Panc1 (cell line): ENCODE data around the gene LRIG3. TPM values are rescaled to one million over a fixed set of nuclear protein-coding genes. Genes with fewer than 3 reads are reported as not detected.

Experiments
- ATAC-seq: fragments of 200-7000 bp; cut with Tn5 transposase; 2 replicates; pipeline ENCODE4 v1.9.1; 2020; ENCODE audit warnings: mild to moderate bottlenecking, moderate library complexity
- BruUV-seq: library from RNA; stranded (reverse); fragments of 400-500 nt; replicated peaks from 2 replicates; lab custom pipeline; 2021; lab: Mats Ljungman, UMichigan
- CTCF ChIA-PET: fragments of 300-600 bp; sonication (Branson Sonifier 250); formaldehyde crosslinking; loops from one replicate; lab custom pipeline; 2022; ENCODE audit warnings: antibody characterized with exemption; lab: Charles Lee
- POLR2A ChIA-PET: fragments of 300-600 bp; sonication (Branson Sonifier 250); formaldehyde crosslinking; loops from one replicate; lab custom pipeline; 2022; ENCODE audit warnings: antibody characterized with exemption; lab: Charles Lee
- DNase-seq: peaks from one replicate; pipeline ENCODE4 v3.0.0-alpha.2; 2010; ENCODE audit warnings: low read depth, low spot score
- H3K27ac ChIP-seq: 2 replicates; pipeline ENCODE4 v1.5.1; 2011; ENCODE audit warnings: mild to moderate bottlenecking, low read length, inconsistent platforms
- H3K27me3 ChIP-seq: fragments of 200-500 bp; sonication (Bioruptor generic); 2 replicates; pipeline ENCODE4 v1.6.0; 2014; ENCODE audit warnings: low read length, inconsistent platforms; ENCODE audit not compliant: control insufficient read depth, insufficient read depth
- H3K36me3 ChIP-seq: fragments of 200-500 bp; sonication (Bioruptor generic); 2 replicates; pipeline ENCODE4 v1.5.1; 2014; ENCODE audit warnings: inconsistent platforms, mild to moderate bottlenecking, low read length, moderate library complexity; ENCODE audit not compliant: control insufficient read depth, insufficient read depth
- H3K4me1 ChIP-seq: 2 replicates; pipeline ENCODE4 v1.5.1; 2011; ENCODE audit warnings: inconsistent platforms, mild to moderate bottlenecking, low read length, moderate library complexity; ENCODE audit not compliant: control insufficient read depth, insufficient read depth
- H3K4me3 ChIP-seq, 2 experiments: 2 replicates each; pipeline ENCODE4 v1.5.1; 2011 to 2012; ENCODE audit warnings: low read depth in 2 of 2, low read length in 2 of 2, mild to moderate bottlenecking in 2 of 2, inconsistent platforms in 1 of 2, moderate library complexity in 1 of 2
- H3K9me3 ChIP-seq: fragments of 200-500 bp; sonication (Bioruptor generic); 2 replicates; pipeline ENCODE4 v1.5.1; 2014; ENCODE audit warnings: low read depth, mild to moderate bottlenecking, inconsistent platforms, low read length, moderate library complexity; ENCODE audit not compliant: control insufficient read depth, insufficient read depth
- CTCF ChIP-seq: fragments of 450-650 bp; IDR thresholded peaks from 2 replicates; pipeline ENCODE4 v1.5.1; 2017; ENCODE audit warnings: mild to moderate bottlenecking
- POLR2AphosphoS5 ChIP-seq: IDR thresholded peaks from 2 replicates; pipeline ENCODE4 v1.6.1; 2012; ENCODE audit warnings: mild to moderate bottlenecking, low read depth, low read length, moderate library complexity
- SIN3A ChIP-seq: IDR thresholded peaks from 2 replicates; pipeline ENCODE4 v1.6.1; 2012; ENCODE audit warnings: low read depth, mild to moderate bottlenecking, low read length, moderate library complexity, borderline replicate concordance; ENCODE audit not compliant: insufficient read depth
- TCF7L2 ChIP-seq: IDR thresholded peaks from 2 replicates; pipeline ENCODE4 v1.6.1; 2011; ENCODE audit warnings: mild to moderate bottlenecking, low read depth, low read length, inconsistent platforms
- in situ Hi-C: cut with HindIII; loops from 2 replicates; pipeline ENCODE4 v1.10.0; 2016; ENCODE audit warnings: low sequenced_read_pairs, low pct_unique_long_range_greater_than_20kb
- intact Hi-C: fragments of 100-400 bp; cut with micrococcal nuclease; formaldehyde crosslinking; loops from one replicate; pipeline ENCODE4 v1.10.0; 2022; ENCODE audit not compliant: unreplicated experiment
- total RNA-seq: library from RNA; stranded (reverse); gene quantifications from one replicate; pipeline ENCODE4 v1.2.1, GENCODE V29; 2021; ENCODE audit not compliant: unreplicated experiment
- TF ChIP-seq, protein P1 (sequence below), 2 experiments: IDR thresholded peaks; 2 replicates each; pipeline ENCODE4 v1.6.1; 2011 to 2012; ENCODE audit warnings: low read depth in 2 of 2, control low read depth in 1 of 2, low read length in 1 of 2, mild to moderate bottlenecking in 1 of 2, moderate library complexity in 1 of 2; ENCODE audit not compliant: insufficient read depth in 1 of 2

Gene LRIG3
- total RNA-seq, 1 experiment from 2014 or later, result 12.1 TPM

GRCh38 chr12:58965568-58965967, 45.3 kb upstream of the LRIG3 start:
- DNase-seq, result no peak
- Histone ChIP-seq H3K4me3 (no peak overlapping the region), H3K27ac (no peak overlapping the region), H3K4me1 (no peaks in the 10 kb centered on the region), H3K36me3 (no peaks in the 10 kb centered on the region), H3K9me3 (no peaks in the 10 kb centered on the region), H3K27me3 (no peaks in the 10 kb centered on the region)
- ChIA-PET POLR2A (no interaction called here), CTCF (no interaction called here)
- no TSS peak for BruUV-seq
- intact Hi-C loops, result no loop called here
- in situ Hi-C loops, result no loop called here
- TF ChIP-seq SIN3A, result no peak
- no peak for ATAC-seq

DNA sequence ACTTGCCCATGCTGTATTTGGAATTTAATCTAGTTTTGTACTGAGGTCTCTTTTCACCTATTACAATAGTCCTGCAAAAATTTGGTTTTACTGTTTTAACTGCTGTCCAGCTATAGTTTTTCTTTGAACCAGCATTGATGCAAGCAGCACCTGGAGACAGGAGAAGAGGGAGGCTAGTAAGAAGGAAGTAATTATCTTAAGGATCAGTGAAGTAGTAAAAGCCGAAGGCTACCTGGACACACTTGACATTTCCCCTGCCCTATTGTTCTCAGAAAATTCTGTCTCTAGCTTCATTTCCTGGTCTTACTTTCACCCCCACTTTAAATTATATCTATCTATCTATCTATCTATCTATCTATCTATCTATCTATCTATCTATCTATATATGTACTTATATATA, 43.5 kb upstream of the LRIG3 start:
- intact Hi-C loops, result no loop called here
- CTCF ChIA-PET, result no interaction called here
- DNase-seq, result no peak
- H3K4me3 ChIP-seq, result no peak overlapping the region
- H3K9me3 ChIP-seq, result no peaks in the 10 kb centered on the region
- no peaks in the 10 kb centered on the region for H3K27me3 ChIP-seq
- TF ChIP-seq CTCF (no peak), SIN3A (no peak), TCF7L2 (no peak), POLR2AphosphoS5 (no peak)
- TF ChIP-seq, protein P1, sequence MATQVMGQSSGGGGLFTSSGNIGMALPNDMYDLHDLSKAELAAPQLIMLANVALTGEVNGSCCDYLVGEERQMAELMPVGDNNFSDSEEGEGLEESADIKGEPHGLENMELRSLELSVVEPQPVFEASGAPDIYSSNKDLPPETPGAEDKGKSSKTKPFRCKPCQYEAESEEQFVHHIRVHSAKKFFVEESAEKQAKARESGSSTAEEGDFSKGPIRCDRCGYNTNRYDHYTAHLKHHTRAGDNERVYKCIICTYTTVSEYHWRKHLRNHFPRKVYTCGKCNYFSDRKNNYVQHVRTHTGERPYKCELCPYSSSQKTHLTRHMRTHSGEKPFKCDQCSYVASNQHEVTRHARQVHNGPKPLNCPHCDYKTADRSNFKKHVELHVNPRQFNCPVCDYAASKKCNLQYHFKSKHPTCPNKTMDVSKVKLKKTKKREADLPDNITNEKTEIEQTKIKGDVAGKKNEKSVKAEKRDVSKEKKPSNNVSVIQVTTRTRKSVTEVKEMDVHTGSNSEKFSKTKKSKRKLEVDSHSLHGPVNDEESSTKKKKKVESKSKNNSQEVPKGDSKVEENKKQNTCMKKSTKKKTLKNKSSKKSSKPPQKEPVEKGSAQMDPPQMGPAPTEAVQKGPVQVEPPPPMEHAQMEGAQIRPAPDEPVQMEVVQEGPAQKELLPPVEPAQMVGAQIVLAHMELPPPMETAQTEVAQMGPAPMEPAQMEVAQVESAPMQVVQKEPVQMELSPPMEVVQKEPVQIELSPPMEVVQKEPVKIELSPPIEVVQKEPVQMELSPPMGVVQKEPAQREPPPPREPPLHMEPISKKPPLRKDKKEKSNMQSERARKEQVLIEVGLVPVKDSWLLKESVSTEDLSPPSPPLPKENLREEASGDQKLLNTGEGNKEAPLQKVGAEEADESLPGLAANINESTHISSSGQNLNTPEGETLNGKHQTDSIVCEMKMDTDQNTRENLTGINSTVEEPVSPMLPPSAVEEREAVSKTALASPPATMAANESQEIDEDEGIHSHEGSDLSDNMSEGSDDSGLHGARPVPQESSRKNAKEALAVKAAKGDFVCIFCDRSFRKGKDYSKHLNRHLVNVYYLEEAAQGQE (IDR thresholded peaks at IDR 0.05; ENCODE audit: insufficient read depth in 1 of 2, low read depth in 2 of 2, low read length in 1 of 2), result no peak
- no peaks in the 10 kb centered on the region for H3K36me3 ChIP-seq
- H3K4me1 ChIP-seq, result no peaks in the 10 kb centered on the region
- no peak for ATAC-seq
- BruUV-seq, result no TSS peak
- no peak overlapping the region for H3K27ac ChIP-seq
- in situ Hi-C loops, result no loop called here
- POLR2A ChIA-PET, result no interaction called here

GRCh38 chr12:58961906-58962305, 41.6 kb upstream of the LRIG3 start:
- no peaks in the 10 kb centered on the region for H3K36me3 ChIP-seq
- CTCF ChIA-PET, result no interaction called here
- no peak overlapping the region for H3K4me3 ChIP-seq
- no peak for ATAC-seq
- POLR2A ChIA-PET, result no interaction called here
- no peak overlapping the region for H3K27ac ChIP-seq
- TF ChIP-seq, protein P1 (IDR thresholded peaks at IDR 0.05; ENCODE audit: insufficient read depth in 1 of 2, low read depth in 2 of 2, low read length in 1 of 2), result no peak
- TF ChIP-seq CTCF, result no peak
- TF ChIP-seq POLR2AphosphoS5, result no peak
- TF ChIP-seq TCF7L2, result no peak
- no peak for TF ChIP-seq SIN3A
- in situ Hi-C loops, result no loop called here
- no peaks in the 10 kb centered on the region for H3K4me1 ChIP-seq
- no peaks in the 10 kb centered on the region for H3K9me3 ChIP-seq
- intact Hi-C loops, result no loop called here
- no peaks in the 10 kb centered on the region for H3K27me3 ChIP-seq
- DNase-seq, result no peak
- BruUV-seq, result no TSS peak
